ENCODE data around the gene SPATA2. TPM values are rescaled to one million over a fixed set of nuclear protein-coding genes. Genes with fewer than 3 reads are reported as not detected.

The SPATA2 gene, protein sequence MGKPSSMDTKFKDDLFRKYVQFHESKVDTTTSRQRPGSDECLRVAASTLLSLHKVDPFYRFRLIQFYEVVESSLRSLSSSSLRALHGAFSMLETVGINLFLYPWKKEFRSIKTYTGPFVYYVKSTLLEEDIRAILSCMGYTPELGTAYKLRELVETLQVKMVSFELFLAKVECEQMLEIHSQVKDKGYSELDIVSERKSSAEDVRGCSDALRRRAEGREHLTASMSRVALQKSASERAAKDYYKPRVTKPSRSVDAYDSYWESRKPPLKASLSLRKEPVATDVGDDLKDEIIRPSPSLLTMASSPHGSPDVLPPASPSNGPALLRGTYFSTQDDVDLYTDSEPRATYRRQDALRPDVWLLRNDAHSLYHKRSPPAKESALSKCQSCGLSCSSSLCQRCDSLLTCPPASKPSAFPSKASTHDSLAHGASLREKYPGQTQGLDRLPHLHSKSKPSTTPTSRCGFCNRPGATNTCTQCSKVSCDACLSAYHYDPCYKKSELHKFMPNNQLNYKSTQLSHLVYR
- total RNA-seq: 1.1 and 1.4 TPM in 2 replicates

DNA sequence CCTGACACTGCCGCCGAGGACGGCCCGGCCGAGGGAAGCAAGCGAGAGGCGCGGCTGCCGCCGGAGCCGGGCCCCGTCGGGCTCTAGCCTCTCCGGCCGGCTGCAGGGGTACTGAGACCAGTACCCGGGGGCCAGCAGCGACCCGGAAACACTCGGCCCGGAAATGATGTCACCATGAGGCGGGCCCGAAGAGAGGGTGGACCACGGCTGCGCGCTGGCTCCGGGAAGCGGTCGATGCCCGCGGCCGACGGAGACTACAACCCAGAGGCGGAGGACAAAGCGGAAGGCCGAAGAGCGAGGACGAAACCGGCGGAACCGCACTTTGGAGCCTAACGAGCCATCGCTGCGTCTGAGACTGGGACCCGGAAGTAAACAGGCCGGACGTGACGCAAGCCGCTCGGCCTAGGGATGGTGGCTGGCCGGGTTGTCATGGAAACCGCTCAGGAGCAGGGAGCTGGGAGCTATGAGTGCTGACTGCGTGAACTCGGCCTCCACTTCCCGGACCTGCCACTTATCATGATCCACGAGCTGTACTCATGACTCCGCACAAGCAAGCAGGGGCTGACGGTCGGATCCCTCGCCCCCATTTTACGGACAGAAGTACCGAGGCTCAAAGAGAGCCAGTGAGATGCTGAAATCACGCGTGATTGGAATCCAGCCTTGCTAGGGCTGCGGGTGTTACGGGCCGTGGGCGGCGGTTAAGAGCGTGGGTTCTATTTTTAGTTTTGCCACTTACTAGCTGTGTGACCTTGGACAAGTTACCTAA, at the start of gene SPATA2:
Gene SPATA2, minus strand, starts transcription at position 150 of the 766 bp plus-strand sequence. CDS start 7,039 bp downstream, outside the sequence.

DNA sequence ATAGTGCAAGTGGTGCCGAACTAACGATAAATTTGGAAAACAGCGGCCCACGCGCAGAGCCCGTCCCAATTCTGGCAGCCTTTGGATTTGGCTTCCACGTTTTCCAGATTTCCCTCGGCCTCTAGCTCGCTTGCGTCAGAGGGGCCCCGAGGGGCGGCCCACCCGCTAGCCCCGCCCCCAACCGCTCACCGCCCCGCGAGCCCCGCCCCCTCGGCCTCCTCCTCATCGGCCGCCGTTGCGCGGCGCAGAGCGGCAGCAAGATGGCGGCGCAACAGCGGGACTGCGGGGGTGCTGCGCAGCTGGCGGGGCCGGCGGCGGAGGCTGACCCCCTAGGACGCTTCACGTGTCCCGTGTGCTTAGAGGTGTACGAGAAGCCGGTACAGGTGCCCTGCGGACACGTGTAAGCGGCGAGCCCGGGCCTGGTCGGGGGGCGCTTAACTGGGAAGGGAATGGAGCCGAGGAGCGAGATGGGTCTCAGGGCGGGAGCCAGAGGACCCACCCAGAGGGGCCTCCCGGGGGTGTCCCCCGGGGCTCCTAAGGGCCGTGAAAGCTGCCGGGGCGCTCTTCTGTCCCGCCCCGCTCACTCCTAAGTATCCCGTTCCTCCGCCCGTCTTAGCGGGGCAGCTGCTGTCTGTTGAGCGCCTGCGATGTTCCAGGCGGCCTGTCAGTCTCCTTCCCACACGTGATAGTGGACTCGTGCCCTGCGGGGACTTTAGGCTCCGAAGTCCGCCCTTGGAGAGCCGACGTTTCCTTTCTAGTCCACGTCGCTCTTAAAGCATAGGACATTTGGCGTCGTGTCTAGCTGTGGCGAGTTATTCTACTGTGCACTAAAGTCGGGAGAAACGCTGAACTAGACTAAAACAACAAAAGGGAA, 21.1 kb upstream of the SPATA2 start, which contains the start of gene RNF114:
Gene RNF114, plus strand, starts transcription at position 245 of the 874 bp plus-strand sequence. Its CDS starts 16 bp downstream, at position 261.

Other genes with a start within 250 kb of the SPATA2 start
- gene B4GALT5, start 201.7 kb downstream of the SPATA2 start, total RNA-seq: 10.2 and 15.0 TPM in 2 replicates
- gene SLC9A8, start 102.7 kb downstream of the SPATA2 start, total RNA-seq: 6.1 and 11.6 TPM in 2 replicates
- gene RNF114, start 20.9 kb upstream of the SPATA2 start, total RNA-seq: 68.2 and 110 TPM in 2 replicates
- 0.09 and 0.47 TPM in 2 replicates for gene SNAI1, start 67.5 kb upstream of the SPATA2 start, total RNA-seq
- gene UBE2V1, start 197.6 kb upstream of the SPATA2 start, total RNA-seq: 28.1 and 37.8 TPM in 2 replicates
- 5.5 and 8.7 TPM in 2 replicates for gene PEDS1, start 238.2 kb upstream of the SPATA2 start, total RNA-seq